Daoy (cell line): ENCODE measurements around the gene MED13L. TPM values are rescaled to one million over a fixed set of nuclear protein-coding genes. Genes with fewer than 3 reads are reported as not detected.

ENCODE experiments used
- DNase-seq: peaks from one replicate; pipeline ENCODE4 v3.0.0-alpha.2; 2015; ENCODE audit warnings: low read depth
- total RNA-seq: library from RNA; depleted of rRNA; stranded (reverse); fragments of >200 nt; shearing (Covaris generic); gene quantifications from 2 replicates; pipeline ENCODE4 v1.2.3, GENCODE V29; 2014

MED13L gene
- total RNA-seq, 1 experiment from 2014 or later, result 36.2 TPM

GRCh38 chr12:115973968-115974724 is 303.3 kb downstream of the MED13L start:
- DNase-seq, result no peak

- no peak for DNase-seq
These were observed 304.4 kb downstream of the MED13L start for GRCh38 chr12:115973066-115973465.

- DNase-seq, result no peak
These were observed 305.3 kb downstream of the MED13L start for GRCh38 chr12:115972241-115972640.

- DNase-seq, result no peak
These were observed 309.3 kb downstream of the MED13L start for GRCh38 chr12:115968211-115968610.

- no peak for DNase-seq
These were observed 311.1 kb downstream of the MED13L start for GRCh38 chr12:115966376-115966775.

GRCh38 chr12:115964626-115965025 is 312.9 kb downstream of the MED13L start:
- DNase-seq, result no peak

- no peak for DNase-seq
These were observed 313.3 kb downstream of the MED13L start for GRCh38 chr12:115964214-115964613.

- DNase-seq, result peak; percentile 43
These were observed 315.3 kb downstream of the MED13L start for GRCh38 chr12:115962216-115962615.

- DNase-seq, result no peak
These were observed 316.4 kb downstream of the MED13L start for GRCh38 chr12:115960868-115961802.

GRCh38 chr12:115957686-115958290 is 319.7 kb downstream of the MED13L start:
- DNase-seq, result no peak

GRCh38 chr12:115956659-115957058 is 320.8 kb downstream of the MED13L start:
- DNase-seq, result no peak

- DNase-seq, result no peak
These were observed 321.3 kb downstream of the MED13L start for GRCh38 chr12:115956236-115956635.

GRCh38 chr12:115953450-115953849 is 324.0 kb downstream of the MED13L start:
- DNase-seq, result no peak

GRCh38 chr12:115953031-115953430 is 324.5 kb downstream of the MED13L start:
- no peak for DNase-seq

- DNase-seq, result no peak
These were observed 326.5 kb downstream of the MED13L start for GRCh38 chr12:115950959-115951358.

- DNase-seq, result no peak
These were observed 327.8 kb downstream of the MED13L start for GRCh38 chr12:115949675-115950074.

- DNase-seq, result no peak
These were observed 329.8 kb downstream of the MED13L start for GRCh38 chr12:115947696-115948062.

GRCh38 chr12:115946867-115947695 is 330.4 kb downstream of the MED13L start:
- no peak for DNase-seq

- DNase-seq, result no peak
These were observed 331.4 kb downstream of the MED13L start for GRCh38 chr12:115946092-115946491.

- DNase-seq, result no peak
These were observed 332.0 kb downstream of the MED13L start for GRCh38 chr12:115945491-115945885.

GRCh38 chr12:115944837-115945490 is 332.5 kb downstream of the MED13L start:
- no peak for DNase-seq
